HCEC 1CT (cell line): ENCODE data around the gene ADI1.
"Not testable (repeated sequence)": the region's sequence is repeated elsewhere in the genome, so short reads cannot be mapped to it uniquely, and the experiment has no call there.

Source experiments
- DNase-seq: peaks from one replicate; pipeline ENCODE4 v3.0.0-alpha.2; 2017

Gene ADI1

DNA sequence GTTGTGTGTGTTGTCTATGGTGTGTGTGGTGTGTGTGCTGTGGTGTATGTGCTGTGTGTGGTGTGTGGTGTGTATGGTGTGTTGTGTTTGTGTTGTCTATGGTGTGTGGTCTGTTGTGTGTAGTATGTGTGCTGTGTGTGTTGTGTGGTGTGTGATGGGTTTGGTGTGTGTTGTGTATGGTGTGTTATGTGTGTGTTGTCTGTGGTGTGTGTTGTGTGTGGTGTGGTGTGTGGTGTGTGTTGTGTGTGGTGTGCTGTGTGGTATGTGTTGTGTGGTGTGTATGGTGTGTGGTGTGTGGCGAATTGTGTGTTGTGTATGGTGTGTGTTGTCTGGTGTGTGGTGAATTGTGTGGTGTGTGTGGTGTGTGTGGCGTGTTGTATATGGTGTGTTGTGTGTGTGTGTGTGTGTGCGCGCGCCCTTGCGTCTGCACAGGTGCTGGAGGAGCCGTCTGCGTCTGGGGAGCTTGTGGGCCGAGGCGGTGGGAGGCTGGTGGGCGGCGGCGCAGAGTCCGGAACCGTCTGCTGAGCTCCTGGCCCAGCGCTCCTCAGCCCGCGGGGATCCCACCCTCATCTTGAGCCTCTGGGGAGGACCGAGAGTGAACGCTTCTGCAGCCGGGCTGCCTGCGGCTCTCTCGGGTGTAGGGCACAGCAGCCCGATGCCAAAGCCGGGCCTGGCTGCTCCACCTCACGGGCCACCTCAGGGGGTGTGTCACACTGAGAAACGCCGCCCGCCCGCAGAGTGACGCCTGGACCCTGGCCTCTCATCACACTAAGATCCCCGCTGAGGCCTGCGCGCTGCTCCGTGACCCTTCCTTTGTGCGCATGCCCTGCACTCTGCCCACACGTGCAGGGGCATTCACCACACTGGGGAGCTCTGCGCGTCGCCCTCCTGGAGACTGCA is 8.8 kb upstream of the ADI1 start:
- no peak for DNase-seq

GRCh38 chr2:3526871-3527270 is 7.5 kb upstream of the ADI1 start:
- DNase-seq = no peak

DNA sequence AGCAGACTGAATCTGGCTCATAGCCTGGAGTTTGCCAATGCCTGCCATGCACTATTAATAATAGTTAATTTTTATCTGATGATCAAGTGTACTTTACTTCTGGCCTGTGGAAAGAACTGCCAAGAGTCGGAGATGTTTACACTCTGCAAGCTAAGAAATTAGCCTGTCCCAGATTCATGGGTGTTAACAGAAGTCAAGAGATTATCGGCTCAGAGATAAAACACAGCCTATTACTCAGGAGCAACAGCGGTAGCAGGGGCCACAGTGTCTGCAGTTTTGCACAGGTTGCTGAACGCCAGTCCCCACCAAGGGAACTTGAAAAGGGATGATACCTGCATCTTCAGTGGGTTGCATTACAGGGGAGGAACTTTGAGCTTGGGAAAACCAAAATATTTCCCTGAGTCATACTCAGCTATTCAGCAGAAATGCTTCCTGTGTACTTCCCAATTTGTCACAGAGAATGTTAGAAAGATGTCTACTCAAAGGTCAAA is 4.3 kb upstream of the ADI1 start:
- peak; percentile 59 for DNase-seq

GRCh38 chr2:3522961-3523421 is 3.7 kb upstream of the ADI1 start:
- DNase-seq = no peak

DNA sequence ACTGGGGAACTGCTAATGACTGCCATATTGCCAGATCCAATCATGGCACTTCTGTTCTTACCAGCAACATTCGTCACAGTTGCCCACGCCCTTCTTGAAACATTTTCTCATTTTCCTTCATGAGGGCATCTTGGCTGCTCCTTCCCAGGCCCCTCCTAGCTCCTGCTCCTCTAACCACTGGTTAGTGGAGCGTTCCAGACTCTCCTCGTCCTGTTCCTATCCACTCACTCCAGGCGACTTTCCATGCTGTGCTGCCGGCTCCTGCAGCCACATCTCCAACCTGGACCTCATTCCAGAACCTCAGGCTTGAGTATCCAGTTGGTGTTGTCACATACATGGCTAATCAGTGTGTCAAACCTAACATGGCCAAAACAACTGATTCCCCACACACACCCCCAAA is 1.3 kb upstream of the ADI1 start:
- no peak for DNase-seq

DNA sequence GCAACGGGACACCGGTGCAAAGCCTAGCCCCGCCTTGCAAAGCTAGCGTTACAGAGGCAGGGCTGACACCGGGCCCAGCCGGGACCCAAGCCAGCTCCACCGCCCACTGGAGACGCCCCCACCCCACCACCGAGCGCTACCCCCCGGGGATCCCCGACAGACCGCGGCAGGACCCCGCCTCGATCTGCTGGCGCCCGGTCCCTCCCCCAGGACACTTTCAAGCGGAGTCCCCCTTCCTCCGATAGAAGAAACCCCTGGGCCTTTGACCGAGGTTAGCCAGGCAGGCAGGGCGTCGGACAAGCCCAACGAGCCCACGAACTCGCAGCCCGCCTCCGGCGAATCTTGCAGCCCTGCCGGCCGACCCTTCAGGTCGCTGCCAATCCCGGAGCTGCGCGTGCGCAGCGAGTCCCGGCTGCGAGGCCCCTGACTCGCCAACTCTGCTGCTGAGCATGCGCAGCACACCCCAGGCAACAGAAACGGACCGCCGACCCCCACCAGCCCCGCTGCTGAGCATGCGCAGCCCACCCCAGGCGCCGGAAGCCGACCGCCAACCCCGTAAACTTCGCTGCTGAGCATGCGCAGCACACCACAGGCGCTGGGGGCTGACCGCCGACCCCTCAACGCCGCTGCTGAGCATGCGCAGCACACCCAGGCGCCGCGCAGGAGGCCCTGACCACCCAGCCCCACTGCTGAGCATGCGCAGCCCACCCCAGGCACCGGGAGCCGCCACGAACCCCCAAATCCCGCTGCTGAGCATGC is 656 bp downstream of the ADI1 start:
- DNase-seq = peak; percentile 91

DNA sequence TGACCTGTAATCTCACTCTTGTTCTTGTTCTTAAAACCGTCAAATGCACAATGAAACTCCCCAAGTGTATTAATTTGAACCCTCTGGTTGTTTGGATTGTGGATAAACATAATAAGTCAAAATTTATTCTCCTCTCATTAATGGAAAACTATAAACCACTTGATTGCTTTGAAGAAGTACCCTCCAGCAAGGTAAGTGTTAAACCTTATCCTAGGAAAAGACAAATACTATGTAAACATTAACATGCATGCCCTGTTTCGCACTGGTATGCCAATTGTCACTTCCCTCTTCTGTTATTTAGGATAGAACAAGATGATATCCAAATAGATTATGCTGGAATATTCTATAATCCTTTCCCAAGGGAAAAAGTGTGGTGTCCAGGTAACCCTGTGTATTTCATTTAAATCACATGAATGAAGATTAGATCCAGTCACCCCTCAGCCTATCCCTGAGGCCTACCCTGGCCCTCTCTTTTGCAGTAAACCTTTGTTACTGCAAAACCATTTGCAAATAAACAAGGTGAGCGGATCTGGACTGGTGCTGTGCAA is 1.3 kb downstream of the ADI1 start:
- DNase-seq = no peak

DNA sequence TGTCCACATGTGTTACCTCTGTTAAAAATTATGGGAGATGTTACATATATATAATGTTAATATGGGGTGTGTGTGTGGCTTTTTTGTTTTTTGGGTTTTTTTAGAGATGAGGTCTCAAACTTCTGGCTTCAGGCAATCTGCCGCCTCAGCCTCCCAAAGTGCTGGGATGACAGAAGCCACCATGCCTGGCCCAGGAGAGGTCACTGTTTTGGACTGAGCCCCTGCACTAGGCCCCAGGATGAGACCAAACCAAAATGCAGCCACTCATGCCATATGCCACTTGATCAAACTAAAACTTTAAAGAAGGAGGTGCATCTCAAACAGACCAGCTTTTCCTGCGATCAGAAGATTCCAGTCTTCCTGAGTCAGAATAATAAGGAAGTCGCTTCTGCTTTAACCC is 2.5 kb downstream of the ADI1 start:
- DNase-seq = no peak

DNA sequence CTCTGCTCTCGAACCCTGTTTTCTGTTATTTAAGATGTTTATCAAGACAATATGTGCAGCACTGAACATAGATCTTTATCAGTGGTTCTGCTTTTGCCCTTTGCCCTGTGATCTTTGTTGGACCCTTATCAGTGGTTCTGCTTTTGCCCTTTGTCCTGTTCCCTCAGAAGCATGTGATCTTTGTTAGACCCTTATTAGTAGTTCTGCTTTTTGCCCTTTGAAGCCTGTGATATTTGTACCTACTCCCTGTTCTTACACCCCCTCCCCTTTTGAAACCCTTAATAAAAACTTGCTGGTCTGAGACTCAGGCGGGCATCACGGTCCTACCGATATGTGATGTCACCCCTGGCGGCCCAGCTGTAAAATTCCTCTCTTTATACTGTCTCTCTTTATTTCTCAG is 3.9 kb downstream of the ADI1 start:
- DNase-seq = not testable (repeated sequence)

DNA sequence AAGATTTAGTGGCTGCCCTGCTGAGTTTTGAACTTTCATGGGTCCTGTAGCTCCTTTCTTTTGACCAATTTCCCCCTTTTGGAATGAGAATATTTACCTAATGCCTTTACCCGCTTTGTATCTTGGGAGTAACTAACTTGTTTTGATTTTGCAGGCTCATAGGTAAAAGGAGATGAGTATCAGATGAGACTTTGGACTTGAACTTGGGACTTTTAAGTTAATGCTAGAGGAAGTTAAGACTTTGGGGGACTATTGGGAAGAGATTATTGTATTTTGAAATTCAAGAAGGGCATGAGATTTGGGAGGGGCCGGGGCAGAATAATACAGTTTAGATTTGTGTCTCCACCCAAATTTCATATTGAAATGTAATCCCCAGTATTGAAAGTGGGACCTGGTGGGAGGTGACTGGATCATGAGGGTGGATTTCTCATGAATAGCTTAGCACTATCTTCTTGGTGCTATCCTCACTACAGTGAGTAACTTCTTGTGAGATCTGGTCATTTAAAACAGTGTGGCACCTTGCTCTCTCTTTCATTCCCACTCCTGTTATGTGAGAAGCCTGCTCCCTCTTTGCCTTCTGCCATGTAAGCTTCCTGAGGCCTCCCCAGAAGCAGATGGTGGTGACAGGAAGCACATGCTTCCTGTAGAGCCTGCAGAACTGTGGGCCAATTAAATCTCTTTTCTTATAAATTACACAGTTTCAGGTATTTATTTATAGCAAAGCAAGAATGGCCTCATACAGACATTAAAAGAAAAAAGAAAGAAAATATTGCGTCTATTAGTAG is 6.1 kb downstream of the ADI1 start:
- DNase-seq = no peak

- no peak for DNase-seq
These were observed 7.2 kb downstream of the ADI1 start for GRCh38 chr2:3512086-3512485.

GRCh38 chr2:3505771-3506170 is 13.6 kb downstream of the ADI1 start:
- no peak for DNase-seq

- no peak for DNase-seq
These were observed 14.6 kb downstream of the ADI1 start for GRCh38 chr2:3504741-3505140.

DNA sequence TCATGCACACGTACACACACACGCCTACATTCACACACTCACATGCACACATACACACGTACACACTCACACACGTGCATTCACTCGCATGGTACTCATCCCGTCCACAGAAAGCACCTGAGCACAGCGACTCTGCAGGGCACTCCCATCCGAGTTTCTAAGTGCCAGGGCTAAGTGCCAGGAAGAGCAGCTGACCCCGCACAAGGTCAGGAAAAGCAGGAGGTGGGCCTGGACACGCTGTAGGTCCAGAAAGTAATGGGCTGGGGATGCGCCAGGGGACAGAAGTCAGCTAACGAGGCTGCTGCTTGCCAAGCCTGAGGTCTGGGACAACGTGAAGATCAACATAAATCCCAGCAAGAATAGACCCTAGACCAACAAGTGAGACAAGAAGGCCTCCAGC is 15.8 kb downstream of the ADI1 start:
- DNase-seq = no peak

GRCh38 chr2:3503046-3503445 is 16.3 kb downstream of the ADI1 start:
- DNase-seq = no peak

- DNase-seq = no peak
These were observed 18.9 kb downstream of the ADI1 start for GRCh38 chr2:3500326-3500899.

GRCh38 chr2:3498783-3499394 is 20.4 kb downstream of the ADI1 start:
- no peak for DNase-seq

DNA sequence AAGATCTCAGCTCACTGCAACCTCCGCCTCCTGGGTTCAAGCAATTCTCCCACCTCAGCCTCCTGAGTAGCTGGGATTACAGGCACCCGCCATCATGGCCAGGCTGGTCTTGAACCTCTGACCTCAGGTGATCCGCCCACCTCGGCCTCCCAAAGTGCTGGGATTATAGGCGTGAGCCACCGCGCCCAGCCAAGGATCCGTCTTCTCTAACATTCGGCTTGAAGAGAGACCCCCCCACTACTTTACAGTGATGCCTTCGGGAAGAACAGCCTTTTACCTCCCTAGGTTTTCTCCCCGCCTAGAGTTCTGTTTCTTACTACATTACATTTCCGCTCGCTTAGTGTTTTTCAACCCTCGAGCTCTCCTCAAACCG is 22.6 kb downstream of the ADI1 start:
- not testable (repeated sequence) for DNase-seq

DNA sequence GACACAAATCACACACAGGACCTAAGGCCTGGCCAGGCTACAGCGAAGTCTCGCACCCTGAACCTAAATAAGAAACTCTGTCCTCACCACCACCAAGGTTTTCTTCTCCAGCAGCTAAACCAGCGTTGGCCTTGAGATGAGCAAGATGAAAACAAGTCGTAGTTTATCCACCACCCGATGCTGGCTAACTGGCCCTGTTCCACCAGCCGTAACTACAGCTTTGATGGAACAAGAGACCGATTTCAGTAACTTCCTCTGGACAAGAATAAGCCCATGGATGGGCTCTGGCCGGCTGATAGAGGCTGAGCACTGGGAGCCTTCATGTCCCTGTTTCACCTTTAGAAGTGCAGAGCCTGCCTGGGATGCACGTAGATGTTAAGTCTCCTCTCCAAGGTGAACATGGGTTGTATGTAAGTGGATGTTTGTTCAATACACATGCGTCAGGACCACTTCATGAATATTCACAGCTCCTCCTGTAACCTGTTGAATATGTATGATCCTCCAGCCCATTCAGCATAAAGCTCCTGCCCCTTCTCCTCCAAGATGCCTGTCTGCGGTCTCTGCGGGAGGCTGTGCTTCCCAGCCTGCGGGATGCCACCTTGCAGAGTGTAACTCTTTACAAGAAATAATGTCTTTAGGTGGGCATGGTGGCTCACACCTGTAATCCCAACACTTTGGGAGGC is 24.2 kb downstream of the ADI1 start:
- no peak for DNase-seq

- DNase-seq = no peak
These were observed 25.7 kb downstream of the ADI1 start for GRCh38 chr2:3493615-3494007.

GRCh38 chr2:3492951-3493614 is 26.2 kb downstream of the ADI1 start:
- DNase-seq = no peak
